ENCODE measurements around the gene PLCB4. TPM values are rescaled to one million over a fixed set of nuclear protein-coding genes. Genes with fewer than 3 reads are reported as not detected.

Gene PLCB4
- total and polyA plus RNA-seq, 12 donors = 0.26 to 8.5 (median 2.8) TPM

GRCh38 chr20:9457136-9457535, 388.2 kb downstream of the PLCB4 start:
- H3K27ac ChIP-seq = no peak overlapping the region
- TF ChIP-seq CTCF (IDR thresholded peaks at IDR 0.05) (no peak), POLR2A (IDR thresholded peaks at IDR 0.05) (no peak)
- H3K27me3 ChIP-seq = no peaks in the 10 kb centered on the region
- WGBS, 4 donors = 69 to 81% (median 73%) methylated on average over 2 of the region's 2 CpGs
- intact Hi-C loops (cut with DNase I) = no loop called here
- no peak overlapping the region for H3K4me3 ChIP-seq
- no peaks in the 10 kb centered on the region for H3K36me3 ChIP-seq (replicated peaks in 1 of 2)
- H3K4me1 ChIP-seq (replicated peaks in 1 of 2) = no peaks in the 10 kb centered on the region
- H3K9me3 ChIP-seq (replicated peaks in 1 of 3) = no peaks in the 10 kb centered on the region
- DNase-seq = no peak

GRCh38 chr20:9458138-9458796, 389.4 kb downstream of the PLCB4 start:
- Histone ChIP-seq H3K9me3 (replicated peaks in 1 of 3) (no peaks in the 10 kb centered on the region), H3K4me1 (replicated peaks in 1 of 2) (no peaks in the 10 kb centered on the region), H3K36me3 (replicated peaks in 1 of 2) (no peaks in the 10 kb centered on the region), H3K27ac (no peak overlapping the region), H3K27me3 (no peaks in the 10 kb centered on the region), H3K4me3 (no peak overlapping the region)
- TF ChIP-seq CTCF (IDR thresholded peaks at IDR 0.05) (peak in 5 of 6 experiments; percentile 20 to 38 (median 23)), POLR2A (IDR thresholded peaks at IDR 0.05) (no peak)
- peak in 6 of 7 donors; percentile 25 to 54 (median 36) for DNase-seq
- WGBS, 4 donors = 53 to 83% (median 60%) methylated on average over 1 of the region's 1 CpG; no CpG with 5 or more reads in 1 of the 4 donors
- intact Hi-C loops (cut with DNase I) = no loop called here

GRCh38 chr20:9460518-9460917, 391.6 kb downstream of the PLCB4 start:
- WGBS, 4 donors = 70 to 82% (median 78%) methylated on average over 2 of the region's 2 CpGs
- DNase-seq = no peak
- TF ChIP-seq POLR2A (IDR thresholded peaks at IDR 0.05) (no peak), CTCF (IDR thresholded peaks at IDR 0.05) (no peak)
- no peaks in the 10 kb centered on the region for H3K4me1 ChIP-seq (replicated peaks in 1 of 2)
- H3K4me3 ChIP-seq = no peak overlapping the region
- no peaks in the 10 kb centered on the region for H3K36me3 ChIP-seq (replicated peaks in 1 of 2)
- no peaks in the 10 kb centered on the region for H3K9me3 ChIP-seq (replicated peaks in 1 of 3)
- no peak overlapping the region for H3K27ac ChIP-seq
- H3K27me3 ChIP-seq = no peaks in the 10 kb centered on the region
- intact Hi-C loops (cut with DNase I) = no loop called here

- intact Hi-C loops (cut with DNase I) = no loop called here
- Histone ChIP-seq H3K36me3 (replicated peaks in 1 of 2) (no peaks in the 10 kb centered on the region), H3K9me3 (replicated peaks in 1 of 3) (no peaks in the 10 kb centered on the region), H3K4me1 (replicated peaks in 1 of 2) (no peaks in the 10 kb centered on the region), H3K4me3 (no peak overlapping the region), H3K27me3 (no peaks in the 10 kb centered on the region), H3K27ac (no peak overlapping the region)
- DNase-seq = peak in 1 of 7 donors; percentile 10
- no peak for TF ChIP-seq POLR2A (IDR thresholded peaks at IDR 0.05)
- peak; percentile 23 to 58 (median 46) for TF ChIP-seq CTCF (IDR thresholded peaks at IDR 0.05)
- 25 to 43% (median 29%) methylated on average over 3 of the region's 3 CpGs for WGBS, 4 donors
Measured at GRCh38 chr20:9467995-9468394, 399.1 kb downstream of the PLCB4 start.

All from adrenal gland (tissue), 12 donors.